Activated CD4-positive, alpha-beta T cell treated with anti-CD3 and anti-CD28 coated beads for 48 hours (primary cell): ENCODE data around the gene FCN2.

Experiments used
- DNase-seq: peaks from one replicate; pipeline ENCODE4 v3.0.0-alpha.2; 2020

FCN2 gene

DNA sequence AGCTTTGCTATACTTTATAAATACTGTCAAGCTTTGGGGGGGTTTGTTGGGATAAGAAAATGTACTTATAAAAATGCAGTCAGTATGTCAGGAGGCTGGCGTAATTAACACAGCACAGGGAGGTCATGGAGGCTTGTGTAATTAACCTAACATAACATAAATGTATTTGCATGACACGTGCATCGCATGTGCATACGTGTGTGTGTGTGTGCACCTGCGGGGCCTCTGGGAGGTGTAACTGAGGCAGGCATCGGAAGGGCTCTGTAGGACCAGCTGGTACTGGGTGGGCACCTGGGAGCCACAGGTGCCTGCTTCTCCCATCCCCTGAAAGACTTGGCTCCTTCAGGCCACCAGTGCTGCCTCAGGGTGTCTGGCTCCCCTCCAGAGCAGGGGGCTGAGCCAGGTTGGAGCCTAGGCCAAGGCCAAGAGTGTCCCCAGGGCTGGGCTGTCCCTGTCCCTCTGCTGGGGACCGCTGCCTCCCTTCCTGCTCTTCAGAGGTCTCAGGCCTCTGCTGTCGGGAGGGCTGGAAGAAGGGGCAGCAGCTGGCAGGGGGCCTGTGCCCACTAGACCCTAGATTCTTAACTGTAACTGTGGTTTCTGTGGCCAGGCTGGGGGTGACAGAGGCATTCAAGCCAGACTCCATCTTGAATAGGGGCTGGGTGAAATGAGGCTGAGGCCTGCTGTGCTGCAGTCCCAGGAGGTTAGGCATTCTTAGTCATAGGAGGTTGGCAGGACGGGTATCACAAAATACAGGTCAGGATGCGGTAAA lies 9.0 kb downstream of the FCN2 start:
- DNase-seq: no peak

- DNase-seq: no peak
Observed at GRCh38 chr9:134890155-134890495, 9.5 kb downstream of the FCN2 start.

DNA sequence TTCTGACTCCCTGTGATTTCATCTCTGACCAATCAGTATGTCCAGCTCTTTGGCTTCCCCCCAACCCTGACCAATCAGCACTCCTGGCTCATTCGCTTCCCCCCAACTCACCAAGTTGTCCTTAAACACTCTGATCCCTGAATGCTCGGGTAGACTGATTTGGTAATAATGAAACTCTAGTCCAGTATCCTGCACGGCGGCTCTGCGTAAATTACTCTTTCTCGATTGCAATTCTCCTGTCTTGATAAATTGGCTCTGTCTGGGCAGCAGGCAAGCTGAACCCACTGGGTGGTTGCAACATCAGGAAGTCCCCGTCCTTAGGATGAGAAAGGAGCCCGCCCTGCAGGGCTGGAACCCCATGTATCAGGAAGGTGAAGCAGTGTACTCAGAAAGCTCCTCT lies 10.4 kb downstream of the FCN2 start:
- no peak for DNase-seq

DNA sequence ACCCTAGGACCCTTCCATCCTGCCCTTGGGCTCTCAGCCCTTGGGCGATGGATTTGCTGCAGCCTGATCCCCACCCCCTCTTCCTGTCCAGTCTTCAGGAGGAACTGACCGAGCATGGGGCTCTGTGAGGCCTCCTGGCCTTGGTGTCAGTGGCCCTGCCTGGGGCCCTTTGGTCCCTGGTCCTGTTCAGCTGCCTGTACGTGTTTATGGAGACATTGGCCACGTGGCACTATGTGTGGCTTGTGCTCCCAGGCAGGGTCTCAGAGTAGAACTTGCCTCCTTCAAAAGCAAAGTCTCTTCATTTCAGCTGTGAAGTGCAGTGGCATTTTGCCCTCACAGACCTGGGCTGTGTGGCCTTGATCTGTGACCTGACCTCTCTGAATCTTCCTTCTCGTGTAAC lies 11.1 kb downstream of the FCN2 start:
- DNase-seq: no peak

DNA sequence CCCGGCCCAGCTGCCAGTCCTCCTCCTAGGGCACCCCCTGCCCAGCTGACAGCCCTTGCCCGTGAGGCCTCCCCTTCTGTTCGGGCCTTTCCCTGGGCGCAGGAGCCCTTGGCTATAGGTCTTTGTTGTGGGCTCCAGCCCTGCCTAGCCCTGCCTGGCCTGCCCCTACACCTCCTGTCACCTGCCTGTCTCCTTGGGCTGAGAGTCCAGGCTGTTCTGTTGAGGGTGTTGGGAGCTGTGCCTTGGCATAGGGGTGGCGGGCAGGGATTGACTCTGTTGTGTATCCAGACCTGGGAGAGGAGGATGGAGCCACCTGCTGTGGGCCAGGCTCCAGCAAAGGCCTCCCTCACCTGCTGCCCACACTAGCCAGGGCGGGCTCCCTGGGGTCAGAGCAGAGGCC lies 11.6 kb downstream of the FCN2 start:
- no peak for DNase-seq

GRCh38 chr9:134892820-134893420 lies 12.3 kb downstream of the FCN2 start:
- no peak for DNase-seq

- no peak for DNase-seq
Observed at GRCh38 chr9:134894136-134894860, 13.7 kb downstream of the FCN2 start.

- DNase-seq: no peak
Observed at GRCh38 chr9:134895097-134895496, 14.5 kb downstream of the FCN2 start.

- no peak for DNase-seq
Observed at GRCh38 chr9:134895567-134895907, 14.9 kb downstream of the FCN2 start.

DNA sequence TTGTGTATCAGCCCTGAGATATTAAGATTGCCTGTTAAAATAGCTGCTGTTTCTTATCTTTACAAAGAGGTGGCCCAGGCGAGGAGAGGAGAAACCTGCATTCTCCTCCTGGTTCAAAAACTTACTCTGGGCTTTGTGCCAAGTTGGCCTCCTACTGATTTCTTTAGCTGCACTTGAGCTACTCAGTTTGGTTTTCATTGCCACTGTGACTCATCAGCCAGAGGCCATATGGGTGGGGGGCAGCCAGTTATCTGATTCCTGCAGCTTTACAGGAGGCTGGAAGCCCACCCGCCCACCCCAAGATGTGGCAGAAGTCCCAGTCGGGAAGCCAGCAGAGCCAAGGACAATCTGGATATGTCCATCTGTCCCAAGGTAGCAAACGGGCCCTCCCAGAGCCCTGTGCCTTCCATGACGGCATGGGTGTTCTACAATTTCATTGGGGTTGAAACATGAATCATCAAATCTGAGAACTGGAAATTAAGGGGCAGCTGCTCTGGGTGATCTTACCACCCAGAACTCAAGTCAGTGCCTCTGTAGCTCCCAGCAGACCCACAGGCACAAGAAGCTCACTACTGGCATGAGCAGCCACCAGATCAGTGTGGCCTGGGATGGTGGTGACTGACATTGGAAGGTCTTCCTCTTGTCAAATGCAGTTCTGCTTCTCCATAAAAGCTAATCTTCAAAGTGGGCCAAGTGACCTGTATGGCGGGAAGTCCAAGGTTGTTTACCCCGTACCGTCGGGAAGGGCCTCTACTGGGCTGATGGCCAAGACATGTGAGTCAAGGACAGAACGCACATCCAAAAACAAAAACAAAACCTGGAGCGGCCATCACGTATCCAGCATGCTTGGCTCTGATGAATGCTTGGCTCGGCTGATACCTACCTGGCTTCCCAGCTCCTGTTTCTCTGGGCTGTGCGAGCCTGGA lies 15.6 kb downstream of the FCN2 start:
- no peak for DNase-seq

DNA sequence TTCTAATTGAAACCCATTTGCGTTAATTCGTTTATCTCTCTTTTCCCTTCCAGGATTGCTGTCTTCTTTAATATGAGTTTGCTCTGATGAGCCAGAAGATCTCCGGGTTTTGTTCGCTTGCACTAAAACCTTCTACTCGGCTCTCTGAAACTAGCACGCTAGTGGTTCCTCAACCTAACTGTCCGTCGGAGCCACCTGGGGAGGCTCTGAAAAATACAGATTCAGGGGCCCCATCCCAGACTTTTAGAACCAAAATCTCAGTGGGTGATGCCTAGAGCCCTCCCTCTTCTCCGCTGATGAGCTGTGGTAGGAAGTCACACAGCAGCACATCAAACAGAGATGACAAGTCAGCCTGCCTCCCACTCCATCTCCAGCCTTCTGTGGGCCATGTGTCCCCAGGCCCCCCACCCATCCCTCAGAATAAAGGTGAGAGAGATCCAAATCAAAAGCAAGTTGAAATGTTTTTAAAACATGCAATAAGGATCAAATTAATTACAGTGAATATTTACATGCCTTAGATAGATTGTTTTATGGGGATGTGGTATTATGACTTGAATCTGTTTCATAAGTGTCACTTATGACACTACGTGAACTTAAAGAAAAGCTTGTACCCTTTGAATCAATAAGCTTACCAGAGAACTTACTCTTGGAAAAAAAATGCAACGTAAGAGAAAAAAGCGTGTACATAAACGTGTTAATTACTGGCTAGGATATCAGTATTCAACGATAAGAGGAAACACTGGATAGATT lies 16.4 kb downstream of the FCN2 start:
- no peak for DNase-seq

- DNase-seq: no peak
Observed at GRCh38 chr9:134897584-134898170, 17.1 kb downstream of the FCN2 start.

- DNase-seq: no peak
Observed at GRCh38 chr9:134898319-134898718, 17.7 kb downstream of the FCN2 start.

DNA sequence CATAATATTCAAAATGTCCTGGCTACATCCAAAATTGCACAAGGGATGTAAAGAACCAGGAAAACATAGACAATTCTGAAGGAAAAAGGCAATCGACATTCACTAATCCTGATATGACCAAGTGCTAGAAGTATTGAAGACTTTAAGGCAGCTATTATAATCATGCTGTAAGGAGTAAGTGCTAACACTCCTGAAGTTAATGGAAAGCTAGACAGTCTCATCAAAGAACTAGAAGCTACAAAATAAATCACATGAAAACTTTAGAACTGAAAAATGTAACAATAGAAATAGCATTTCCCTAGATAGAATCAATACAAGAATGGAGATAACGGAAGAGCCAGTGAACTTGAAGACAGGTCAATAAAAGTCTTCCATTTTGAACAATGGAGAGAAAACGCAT lies 18.6 kb downstream of the FCN2 start:
- no peak for DNase-seq

DNA sequence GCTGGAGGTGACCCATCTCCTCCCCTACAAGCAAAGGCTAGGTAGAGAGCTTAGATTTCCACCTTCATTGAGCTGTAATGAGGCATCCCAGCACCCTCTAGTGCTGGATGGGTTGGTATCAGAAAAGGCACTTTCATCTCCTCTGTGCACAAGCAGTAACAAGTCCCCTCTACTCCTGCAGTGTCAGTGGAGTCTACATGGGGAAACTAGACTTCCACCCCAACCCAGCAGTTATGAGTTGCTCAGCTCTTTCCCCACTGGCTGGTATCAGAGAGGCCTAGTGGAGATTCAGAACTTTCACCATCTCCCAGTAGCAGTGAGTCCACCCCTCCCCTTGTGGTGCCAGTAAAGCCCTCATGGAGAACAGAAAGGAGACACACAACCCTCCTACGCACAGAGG lies 19.2 kb downstream of the FCN2 start:
- DNase-seq: no peak

DNA sequence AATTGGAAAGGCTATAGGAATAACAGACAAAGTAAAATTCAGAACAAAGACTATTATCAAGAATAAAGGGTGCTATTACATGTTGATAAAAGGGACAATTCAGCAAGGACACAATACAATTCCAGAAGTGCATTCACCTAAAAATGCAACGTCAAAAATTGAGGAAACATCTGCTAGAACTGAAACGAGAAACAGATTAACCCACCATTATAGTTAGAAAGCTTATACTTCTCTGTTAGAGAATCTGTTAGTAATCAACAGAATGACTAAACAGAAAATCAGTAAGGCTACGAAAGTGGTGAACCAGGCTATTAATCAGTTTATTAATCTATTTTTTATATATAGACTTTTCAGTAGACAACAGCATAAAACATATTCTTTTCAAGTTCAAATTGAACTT lies 22.3 kb downstream of the FCN2 start:
- no peak for DNase-seq

GRCh38 chr9:134908524-134909309 lies 28.1 kb downstream of the FCN2 start:
- DNase-seq: no peak

- DNase-seq: no peak
Observed at GRCh38 chr9:134909511-134910481, 29.2 kb downstream of the FCN2 start.

DNA sequence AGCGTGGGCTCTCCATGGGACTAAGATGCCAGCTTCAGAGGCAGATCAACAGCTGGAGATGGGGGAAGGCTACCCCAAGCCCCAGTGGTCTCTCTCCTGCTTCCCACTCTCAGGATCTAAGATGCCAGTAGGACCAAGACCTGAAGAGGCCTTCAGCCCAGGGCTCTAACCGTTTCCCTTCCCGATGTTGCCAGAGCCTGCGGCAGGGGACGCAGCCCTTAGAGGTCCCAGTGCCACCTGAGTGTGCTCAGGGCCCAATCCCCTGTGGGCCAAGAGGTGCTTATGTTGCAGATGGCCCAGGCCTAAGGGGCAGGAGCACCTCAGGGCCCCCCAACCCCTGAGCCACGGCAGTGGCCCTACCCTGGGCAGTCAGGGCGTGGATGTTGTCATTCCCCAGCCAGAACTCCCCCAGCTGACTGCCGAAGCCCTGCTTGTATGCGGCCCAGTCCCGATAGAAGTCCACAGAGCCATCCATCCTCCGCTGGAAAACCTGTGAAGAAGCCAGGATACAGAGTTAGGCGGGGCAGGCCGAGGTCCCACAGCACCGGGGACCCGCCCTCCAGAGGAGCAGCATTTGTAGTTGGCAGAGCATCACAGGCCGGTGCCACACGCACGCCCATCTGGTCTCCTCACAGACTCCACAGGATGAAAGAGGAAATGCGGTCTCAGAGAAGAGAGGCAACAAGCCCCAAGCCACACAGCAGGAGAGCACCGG lies 31.7 kb downstream of the FCN2 start:
- no peak for DNase-seq
